Measurements from ENCODE around the gene PSMC4.

Gene PSMC4

GRCh38 chr19:39995794-39996193 is 24.8 kb downstream of the PSMC4 start:
- no peak for DNase-seq

- DNase-seq = peak; percentile 6
Observed at GRCh38 chr19:39996218-39996810, 25.3 kb downstream of the PSMC4 start.

- peak; percentile 80 for DNase-seq
Observed at GRCh38 chr19:39996811-39997637, 26.1 kb downstream of the PSMC4 start, which contains the start of gene ZNF546. TSS of gene ZNF546 (plus strand) at chr19:39997060. CDS start at chr19:39998327, 1,267 bp downstream.

- no peak for DNase-seq
Observed at GRCh38 chr19:39997638-39998216, 26.8 kb downstream of the PSMC4 start.

- DNase-seq = no peak
Observed at GRCh38 chr19:39998501-39998900, 27.5 kb downstream of the PSMC4 start.

GRCh38 chr19:40005691-40006272 is 34.8 kb downstream of the PSMC4 start:
- DNase-seq = no peak

- DNase-seq = no peak
Observed at GRCh38 chr19:40006273-40006691, 35.3 kb downstream of the PSMC4 start.

GRCh38 chr19:40009674-40010073 is 38.7 kb downstream of the PSMC4 start:
- no peak for DNase-seq

- no peak for DNase-seq
Observed at GRCh38 chr19:40013991-40014390, 43.0 kb downstream of the PSMC4 start.

GRCh38 chr19:40023969-40024368 is 53.0 kb downstream of the PSMC4 start:
- no peak for DNase-seq

GRCh38 chr19:40025938-40026596 is 55.1 kb downstream of the PSMC4 start:
- no peak for DNase-seq

- no peak for DNase-seq
Observed at GRCh38 chr19:40026597-40026970, 55.6 kb downstream of the PSMC4 start.
